SKM-1 treated with dmso at 0.1 percent for 144 hours (cell line): Measurements from ENCODE around the gene EYS.
A peak's percentile ranks its signal among the peaks of the same experiment; 100 is the strongest.
"Not testable (repeated sequence)": the region's sequence is repeated elsewhere in the genome, so short reads cannot be mapped to it uniquely, and the experiment has no call there.

Source experiments
- DNase-seq: peaks from one replicate; lab custom pipeline; 2025; ENCODE audit not compliant: unreplicated experiment; lab: John Stamatoyannopoulos, UW

EYS gene

DNA sequence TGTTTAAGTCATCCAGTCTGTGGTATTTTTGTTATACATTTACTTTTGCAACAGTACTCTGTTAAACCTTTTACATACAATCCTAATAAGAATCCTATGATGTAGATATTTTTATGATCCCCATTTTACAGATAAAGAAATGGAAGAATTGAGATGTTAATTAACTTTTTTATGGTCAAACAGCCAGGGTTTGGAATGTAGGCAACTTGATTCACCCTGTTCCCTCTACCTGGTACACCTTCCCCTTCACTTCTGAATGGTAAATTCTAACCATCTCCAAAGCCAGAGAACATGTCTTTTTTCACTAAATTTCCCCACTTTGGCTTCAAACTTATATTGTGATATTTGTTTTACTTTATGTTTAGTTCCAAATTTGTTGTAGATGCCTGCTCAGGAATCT lies 1771.3 kb downstream of the EYS start:
- no peak for DNase-seq

DNA sequence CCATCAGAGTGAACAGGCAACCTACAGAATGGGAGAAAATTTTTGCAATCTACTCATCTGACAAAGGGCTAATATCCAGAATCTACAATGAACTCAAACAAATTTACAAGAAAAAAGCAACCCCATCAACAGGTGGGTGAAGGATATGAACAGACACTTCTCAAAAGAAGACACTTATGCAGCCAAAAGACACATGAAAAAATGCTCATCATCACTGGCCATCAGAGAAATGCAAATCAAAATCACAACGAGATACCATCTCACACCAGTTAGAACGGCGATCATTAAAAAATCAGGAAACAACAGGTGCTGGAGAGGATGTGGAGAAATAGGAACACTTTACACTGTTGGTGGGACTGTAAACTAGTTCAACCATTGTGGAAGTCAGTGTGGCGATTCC lies 1773.1 kb downstream of the EYS start:
- not testable (repeated sequence) for DNase-seq

DNA sequence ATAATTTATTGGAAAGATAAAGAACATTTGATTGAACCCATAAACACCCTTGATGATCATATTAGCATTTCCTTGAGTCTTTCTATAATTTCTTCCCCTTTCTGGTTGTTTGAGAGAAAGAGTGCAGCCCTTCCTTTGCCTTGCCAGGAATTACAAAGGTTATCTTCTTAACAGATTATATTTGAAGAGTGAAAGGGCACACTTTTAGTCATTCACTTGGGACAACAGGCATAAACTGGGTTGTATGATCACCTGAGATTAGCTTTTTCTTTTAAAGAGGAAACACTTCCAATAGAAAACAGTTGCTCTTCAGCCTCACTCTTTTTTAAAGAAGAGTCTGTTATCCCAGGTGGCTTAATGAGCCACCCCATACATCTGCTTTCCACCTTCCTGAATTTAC lies 1776.2 kb downstream of the EYS start:
- no peak for DNase-seq

DNA sequence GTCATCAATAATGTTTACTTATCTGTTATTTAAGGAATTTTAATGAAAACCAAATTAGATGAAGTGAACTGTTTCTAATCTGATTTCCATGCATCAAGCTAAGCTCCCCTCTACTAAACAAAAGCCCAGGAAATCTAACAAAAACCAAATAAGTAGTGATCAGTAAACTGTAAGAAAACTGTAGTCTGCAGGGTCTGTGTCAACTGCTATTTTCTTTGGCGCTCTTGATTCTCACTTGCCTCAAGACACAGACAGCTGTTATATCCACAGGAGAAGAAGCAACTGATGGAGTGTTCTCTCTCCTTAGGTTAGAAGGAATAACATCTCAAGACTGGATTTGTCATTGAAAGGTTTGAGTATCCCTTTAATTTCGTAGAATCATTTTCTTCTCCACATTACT lies 1777.9 kb downstream of the EYS start:
- no peak for DNase-seq

DNA sequence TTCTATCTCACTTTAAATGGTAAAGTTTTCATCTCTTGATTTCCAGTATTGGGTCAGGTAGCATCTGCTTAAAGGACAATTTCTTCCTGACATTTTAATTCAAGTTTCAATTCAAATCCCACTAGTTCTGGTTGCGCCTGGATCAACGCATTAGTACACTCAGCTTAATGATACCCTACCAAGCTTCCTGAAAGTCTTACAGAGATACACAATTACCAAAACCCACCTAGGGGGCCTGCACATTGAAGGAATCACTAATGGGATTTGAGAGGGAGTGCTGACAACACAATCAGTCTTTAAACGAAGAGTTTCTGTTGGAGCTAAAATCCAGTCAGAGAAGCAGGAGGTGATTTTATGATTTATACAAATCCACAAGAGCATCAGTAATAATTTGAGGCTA lies 1778.4 kb downstream of the EYS start:
- DNase-seq, result no peak

DNA sequence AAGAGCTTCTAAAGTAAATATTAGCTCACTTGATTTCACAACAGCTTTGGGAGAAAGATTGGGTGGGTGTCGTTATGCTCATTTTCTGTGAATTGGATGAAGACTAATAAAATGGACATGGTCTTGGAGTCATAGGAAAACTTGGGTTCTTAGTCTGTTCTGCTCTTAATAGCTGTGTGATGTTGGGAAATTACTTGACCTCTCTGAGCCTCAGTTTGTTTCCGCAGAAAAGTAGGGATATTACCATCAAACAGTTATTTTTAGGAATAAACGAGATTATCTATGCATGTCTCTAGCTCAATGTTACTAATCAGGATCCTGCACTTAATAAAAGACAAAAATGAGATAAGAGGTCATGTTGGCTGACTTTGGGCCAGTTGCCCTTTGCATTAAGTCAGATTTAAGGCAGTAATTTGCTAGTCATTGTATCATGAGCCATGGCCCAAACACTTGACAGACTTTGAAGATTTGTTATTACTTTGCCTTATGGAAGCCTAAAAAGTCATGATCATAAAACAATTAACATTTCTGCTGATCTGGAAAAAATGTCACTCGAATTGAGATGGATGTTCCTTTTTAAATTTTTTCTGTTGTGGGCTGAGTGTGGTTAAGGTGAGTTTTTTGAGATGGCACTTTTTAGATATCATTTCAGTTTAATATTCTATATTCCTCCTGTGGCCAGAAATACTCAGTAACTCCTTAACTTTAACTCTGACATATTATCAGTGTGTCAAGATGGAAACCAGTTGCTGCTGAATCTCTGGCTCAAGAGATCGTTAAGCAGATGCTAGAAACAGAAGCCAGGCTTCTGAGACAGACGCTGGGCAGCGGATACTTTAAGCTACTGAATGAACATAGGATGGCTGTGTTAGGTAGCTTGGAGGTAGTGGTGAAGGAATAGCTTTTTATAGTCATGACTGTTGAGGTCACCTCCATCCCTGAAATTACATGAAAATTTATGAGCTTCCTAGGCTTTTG lies 1779.8 kb downstream of the EYS start:
- DNase-seq, result no peak

DNA sequence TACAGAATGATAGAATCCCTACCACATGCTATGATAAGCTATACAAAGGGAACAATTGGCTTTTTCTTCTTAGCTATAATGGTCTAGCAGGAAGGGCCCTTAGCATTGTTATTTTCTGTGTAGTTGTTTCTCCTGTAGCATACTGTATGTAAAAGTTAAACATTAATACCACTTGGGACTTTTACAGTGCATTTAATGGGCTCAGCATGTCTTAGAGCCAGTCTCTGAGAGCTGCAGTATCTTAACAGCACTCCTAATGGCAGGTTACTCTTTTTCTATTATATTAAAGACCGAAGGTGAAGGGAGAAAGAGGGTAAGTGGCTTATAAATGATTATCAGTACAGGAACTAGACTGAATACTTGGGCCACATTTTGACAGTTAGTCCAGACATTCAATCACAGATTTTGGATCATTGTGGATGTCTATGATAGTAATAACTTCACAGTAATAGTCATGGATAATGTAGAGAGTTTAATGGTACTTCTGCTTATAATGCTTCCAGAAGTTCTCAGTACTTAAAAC lies 1780.7 kb downstream of the EYS start:
- no peak for DNase-seq

DNA sequence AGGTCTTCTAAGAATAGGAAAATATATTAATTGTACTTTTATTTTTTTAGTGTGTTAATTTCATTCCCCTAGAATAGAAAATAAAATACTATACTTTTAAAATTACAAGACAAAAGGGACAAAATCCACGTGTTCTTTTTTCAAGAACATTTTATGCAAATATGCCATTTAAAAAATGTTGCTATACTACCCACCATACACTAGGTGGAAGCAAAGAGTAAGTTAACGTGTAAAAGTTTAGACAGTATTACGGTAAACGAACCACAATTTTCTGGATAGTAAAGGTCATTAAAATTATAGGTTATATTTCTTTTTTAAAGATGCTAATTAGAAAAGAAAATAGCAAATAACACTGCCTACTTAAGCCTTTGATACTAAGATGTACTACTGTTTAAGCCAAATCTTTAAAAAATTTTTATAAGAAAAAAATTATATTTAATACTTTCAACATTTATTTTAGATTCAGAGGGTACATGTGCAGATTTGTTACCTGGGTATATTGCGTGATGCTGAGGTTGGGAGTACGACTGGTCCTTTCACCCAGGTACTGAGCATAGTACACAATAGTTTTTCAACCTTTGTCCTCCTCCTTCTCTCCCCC lies 1783.8 kb downstream of the EYS start:
- DNase-seq, result peak; percentile 47

DNA sequence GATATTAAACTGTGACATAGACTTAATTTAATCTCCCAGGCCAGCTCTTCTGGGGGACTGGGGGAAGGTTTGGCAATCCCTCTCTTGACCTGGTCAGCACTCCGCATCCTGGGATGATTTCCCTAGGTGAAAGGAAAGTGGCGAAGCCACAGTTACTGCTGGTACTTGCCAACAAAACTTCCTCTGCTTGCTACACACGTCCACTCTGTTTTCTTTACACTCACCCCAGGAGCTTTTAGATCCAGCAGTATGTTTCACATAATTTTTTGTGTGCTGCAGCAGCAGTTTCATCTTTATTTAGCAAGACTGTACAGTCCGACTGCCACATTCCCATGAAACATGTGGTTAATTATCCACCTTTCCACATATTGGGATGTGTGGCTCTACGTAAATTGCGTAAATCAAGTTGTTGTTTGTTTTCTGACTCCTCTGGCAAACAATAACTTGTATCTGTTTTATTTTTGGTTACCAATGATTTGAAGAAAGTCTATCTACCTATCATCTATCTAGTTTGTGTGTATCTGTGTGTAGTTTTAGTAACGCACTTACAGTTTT lies 1787.4 kb downstream of the EYS start:
- no peak for DNase-seq

DNA sequence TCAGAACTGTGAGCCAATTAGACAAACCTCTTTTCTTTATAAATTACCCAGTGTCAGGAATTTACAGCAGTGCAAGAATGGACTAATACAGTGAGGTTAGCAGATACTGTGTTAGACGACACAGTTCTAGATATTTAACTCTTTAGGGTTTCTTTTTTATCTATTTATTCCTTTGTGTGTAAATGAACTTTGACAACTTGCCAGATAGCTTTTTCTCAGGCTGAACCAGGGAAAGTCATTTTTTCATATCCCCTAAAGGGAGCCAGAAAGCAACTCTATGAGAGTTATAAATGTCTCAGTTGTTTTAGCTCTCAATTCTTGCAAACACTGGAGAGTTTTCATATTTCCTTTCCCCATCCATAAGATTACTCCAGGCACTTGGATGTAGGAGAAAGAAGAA lies 1794.1 kb downstream of the EYS start:
- no peak for DNase-seq

DNA sequence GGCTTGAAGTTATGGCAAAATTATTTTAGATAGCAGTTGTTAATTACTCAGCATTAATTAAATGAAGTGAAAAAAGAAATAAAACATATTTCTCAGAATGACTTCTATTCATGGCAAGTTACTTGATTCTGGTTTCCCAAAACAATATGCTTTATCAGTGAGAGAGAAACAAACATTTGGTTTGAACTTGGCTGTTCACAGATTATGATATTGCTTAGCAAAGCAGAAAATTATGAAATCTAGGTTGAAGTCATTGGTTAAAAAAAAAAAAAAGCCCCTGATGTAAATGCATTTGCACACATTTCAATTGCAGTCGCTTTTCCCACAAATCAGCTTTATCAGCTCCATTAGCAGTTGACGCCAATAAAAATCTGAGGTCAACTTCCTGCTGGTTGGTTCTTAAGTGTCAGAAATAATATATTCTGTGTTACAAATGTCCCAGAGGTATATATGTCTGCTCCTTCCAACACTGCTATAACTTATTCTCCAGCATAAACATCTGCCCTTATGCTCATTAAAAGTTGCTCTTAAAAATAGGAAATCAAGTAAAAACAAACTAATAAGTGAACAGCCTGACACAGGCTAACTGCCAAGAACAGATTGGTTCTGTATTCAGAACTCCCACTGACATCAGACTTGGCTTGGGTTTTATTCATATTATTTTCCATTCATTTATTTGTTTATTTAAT lies 1796.0 kb downstream of the EYS start:
- DNase-seq, result no peak

DNA sequence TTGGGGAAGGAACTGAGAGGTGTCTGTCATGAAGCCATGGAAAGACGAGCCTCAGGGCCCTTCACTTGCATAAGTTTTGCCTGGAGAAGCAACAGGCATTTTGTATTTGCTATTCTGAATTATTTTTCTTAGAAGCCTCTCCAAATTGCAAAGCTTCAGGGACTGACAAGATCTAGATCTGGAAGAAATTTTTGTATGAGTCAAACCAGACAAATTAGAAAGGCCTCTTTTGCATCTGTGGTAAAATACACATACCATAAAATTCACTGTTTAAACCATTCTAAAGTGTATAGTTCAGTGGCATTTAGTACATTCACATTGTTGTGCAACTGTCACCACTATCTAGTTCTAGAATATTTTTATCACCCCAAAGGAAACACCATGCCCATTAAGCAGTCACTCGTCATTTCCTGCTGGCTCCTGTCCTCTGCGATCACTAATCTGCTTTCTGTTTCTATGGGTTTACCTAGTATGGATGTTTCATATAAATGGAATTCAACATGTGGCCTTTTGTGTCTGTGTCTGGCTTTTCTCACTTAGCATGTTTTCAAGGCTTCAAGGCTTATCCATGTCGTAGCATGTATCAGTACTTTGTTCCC lies 1802.3 kb downstream of the EYS start:
- DNase-seq, result no peak

DNA sequence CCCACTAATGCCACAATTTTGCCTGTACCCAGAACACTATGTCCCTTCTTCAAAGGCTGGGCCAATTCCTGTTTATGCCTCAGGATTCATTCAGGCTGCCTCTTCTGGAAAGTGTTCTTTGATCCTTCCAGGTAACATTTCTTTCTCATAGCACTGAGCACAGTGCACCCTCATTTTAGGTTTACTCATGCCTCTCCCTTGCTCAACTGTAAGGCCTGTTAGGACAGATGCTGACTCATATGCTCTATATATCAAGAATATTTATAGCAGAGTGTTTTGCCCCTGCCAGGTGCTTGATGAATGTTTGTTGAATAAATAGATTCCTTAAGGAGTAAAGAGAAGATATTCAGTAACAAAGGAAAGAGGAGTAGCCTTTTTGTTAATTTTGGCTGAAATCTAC lies 1807.5 kb downstream of the EYS start:
- DNase-seq, result no peak

DNA sequence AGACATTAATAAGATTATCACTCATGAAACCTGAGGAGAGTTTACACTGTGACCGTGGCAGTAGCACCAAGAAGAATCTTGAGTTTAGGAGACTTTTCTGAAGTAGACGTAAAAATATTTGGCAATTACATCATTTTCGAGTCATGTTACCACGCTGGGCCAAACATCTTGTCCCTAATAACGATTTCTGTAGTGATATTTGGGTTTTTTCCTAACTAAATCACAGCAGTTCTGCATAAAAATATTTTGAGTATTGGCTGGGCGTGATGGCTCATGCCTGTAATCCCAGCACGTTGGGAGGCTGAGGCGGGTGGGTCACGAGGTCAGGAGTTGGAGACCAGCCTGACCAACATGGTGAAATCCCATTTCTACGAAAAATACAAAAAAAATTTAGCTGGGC lies 1809.1 kb downstream of the EYS start:
- DNase-seq, result no peak

DNA sequence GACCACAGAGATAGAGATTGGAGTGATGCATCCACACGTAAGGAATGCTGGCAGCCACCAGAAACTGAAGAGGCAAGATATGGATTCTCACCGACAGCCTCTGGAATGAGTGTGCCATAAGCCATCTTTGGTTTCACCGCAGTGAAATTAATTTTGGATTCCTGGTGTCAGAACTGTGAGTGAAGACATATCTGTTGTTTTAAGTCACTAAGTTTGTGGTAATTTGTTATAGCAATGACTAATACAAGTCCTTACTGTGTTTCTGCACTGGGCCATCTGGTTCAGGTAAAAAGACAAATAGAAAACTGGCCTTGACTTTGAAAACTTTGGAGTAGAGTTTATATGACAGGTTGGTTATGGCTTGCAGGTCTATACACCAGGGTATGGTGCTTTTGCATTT lies 1809.6 kb downstream of the EYS start:
- no peak for DNase-seq

DNA sequence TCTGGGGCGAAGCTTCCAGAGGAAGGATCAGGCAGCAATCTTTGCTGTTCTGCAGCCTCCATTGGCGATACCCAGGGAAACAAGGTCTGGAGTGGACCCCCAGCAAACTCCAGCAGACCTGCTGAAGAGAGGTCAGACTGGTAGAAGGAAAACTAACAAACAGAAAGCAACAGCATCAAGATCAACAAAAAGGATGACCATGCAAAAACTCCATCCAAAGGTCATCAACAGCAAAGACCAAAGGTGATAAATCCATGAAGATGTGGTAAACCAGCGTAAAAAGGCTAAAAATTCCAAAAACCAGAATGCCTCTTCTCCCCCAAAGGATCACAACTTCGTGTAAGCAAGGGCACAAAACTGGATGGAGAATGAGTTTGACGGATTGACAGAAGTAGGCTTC lies 1818.6 kb downstream of the EYS start:
- DNase-seq, result no peak

DNA sequence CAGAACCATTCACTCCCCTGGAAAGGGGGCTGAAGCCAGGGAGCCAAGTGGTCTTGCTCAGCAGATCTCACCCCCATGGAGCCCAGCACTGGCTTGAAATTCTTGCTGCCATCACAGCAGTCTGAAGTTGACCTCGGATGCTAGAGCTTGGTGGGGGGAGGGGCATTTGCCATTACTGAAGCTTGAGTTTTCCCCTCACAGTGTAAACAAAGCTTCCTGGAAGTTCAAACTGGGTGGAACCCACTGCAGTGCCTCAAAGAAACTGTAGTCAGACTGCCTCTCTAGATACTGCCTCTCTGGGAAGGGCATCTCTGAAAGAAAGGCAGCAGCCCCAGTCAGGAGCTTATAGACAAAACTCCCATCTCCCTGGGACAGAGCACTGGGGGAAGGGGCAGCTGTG lies 1819.2 kb downstream of the EYS start:
- not testable (repeated sequence) for DNase-seq

DNA sequence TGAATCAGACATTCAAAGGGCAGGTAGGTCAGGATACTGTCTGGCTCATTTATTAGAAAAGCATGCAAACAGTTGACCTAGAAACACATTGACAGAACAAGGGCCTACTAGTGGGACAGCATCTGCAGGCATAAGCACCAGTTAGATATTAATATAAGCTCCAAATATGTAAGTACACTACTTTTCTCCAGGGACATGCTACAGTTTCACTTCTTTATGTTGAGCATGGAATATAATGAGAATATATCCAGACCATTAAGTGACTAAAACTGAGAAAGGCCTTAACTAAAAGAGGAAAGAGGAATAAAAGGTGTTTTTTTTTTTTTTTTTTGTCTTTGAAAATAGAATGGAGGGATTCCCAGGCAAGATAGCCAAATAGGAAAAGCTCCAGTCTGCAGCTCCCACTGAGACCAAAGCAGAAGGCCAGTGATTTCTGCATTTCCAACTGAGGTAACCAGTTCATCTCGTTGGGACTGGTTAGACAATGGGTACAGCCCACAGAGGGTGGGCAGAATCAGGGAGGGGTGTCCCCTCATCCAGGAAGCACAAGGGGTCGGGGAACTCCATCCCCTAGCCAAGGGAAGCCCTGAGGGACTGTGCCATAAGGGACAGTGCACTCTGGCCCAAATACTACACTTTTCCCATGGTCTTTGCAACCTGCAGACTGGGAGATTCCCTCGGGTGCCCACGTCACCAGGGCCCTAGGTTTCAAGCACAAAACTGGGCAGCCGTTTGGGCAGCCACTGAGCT lies 1819.8 kb downstream of the EYS start:
- DNase-seq, result no peak

DNA sequence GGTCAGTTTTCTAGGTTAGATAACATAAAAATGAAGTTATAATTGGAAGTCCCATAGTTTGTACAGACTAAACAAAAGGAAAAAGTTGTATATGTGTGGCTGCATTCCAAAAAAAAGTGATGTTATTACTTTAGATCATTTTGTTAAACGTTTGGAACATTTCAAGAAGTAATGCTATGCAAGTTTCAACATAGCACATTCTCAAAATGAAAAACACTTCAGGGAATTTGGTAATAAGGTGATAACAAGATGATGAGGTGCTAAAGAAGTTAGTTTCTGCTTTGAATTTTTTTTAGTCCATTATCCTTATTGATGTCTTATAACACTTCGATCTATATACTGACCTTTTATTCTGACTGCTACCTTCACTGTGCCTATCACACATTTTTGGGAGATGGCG lies 1820.7 kb downstream of the EYS start:
- DNase-seq, result no peak

DNA sequence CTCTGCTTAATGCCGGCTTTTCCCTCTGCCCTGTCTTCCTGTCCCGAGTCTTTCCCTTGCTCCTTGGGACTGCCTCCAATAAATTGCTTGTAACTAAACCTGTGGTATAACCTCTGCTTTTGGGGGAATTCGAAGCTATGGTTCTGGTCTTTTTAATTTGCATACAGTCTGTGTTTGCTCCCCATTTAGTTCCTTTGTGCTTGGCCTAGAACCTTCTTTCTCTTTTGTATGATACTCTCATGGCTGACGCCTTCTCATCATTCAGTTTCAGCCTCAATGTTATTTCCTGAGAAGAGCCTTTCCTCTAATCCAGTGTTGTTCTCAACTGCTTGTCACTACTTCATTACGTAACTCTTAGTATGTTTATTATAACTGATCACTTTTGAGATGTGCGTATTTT lies 1823.4 kb downstream of the EYS start:
- no peak for DNase-seq
